Thoracic aorta (tissue), 2 donors: ENCODE measurements around the gene MAN2B2. TPM values are rescaled to one million over a fixed set of nuclear protein-coding genes. Genes with fewer than 3 reads are reported as not detected.

Experiments
- ATAC-seq: fragments of 150-250 bp; one replicate; pipeline ENCODE4 v1.8.0; 2017; ENCODE audit warnings: low read depth; ENCODE audit not compliant: insufficient number of reproducible peaks, low FRiP score
- DNase-seq: peaks from one replicate; pipeline ENCODE4 v3.0.0-alpha.2; 2020; ENCODE audit warnings: low spot score
- H3K27ac ChIP-seq, 2 donors: fragments of 200-600 bp; sonication (generic); 1 replicate in 1 of 2; 2 replicates in 1 of 2; pipeline ENCODE4 v1.5.1; 2016; ENCODE audit warnings: mild to moderate bottlenecking in 2 of 2, moderate library complexity in 2 of 2
- H3K27me3 ChIP-seq: fragments of 200-600 bp; sonication (generic); replicated peaks from 2 replicates; pipeline ENCODE4 v1.6.0; 2016; ENCODE audit warnings: mild to moderate bottlenecking; ENCODE audit not compliant: insufficient read depth
- H3K36me3 ChIP-seq: fragments of 200-600 bp; sonication (generic); one replicate; pipeline ENCODE4 v1.5.1; 2016
- H3K4me1 ChIP-seq, 2 donors: fragments of 200-600 bp; sonication (generic); 1 replicate in 1 of 2; 2 replicates in 1 of 2; pipeline versions ENCODE4 v1.5.1 to v1.6.0; 2016; ENCODE audit warnings: low read depth in 2 of 2, mild to moderate bottlenecking in 1 of 2; ENCODE audit not compliant: control insufficient read depth in 1 of 2
- H3K4me3 ChIP-seq: fragments of 200-600 bp; sonication (generic); 2 replicates; pipeline ENCODE4 v1.5.1; 2016; ENCODE audit warnings: mild to moderate bottlenecking
- H3K9me3 ChIP-seq: fragments of 200-600 bp; sonication (generic); 2 replicates; pipeline ENCODE4 v1.5.1; 2016
- total RNA-seq, 2 donors: library from RNA; depleted of rRNA; stranded (reverse); fragments of >200 nt; gene quantifications; one replicate each; pipeline versions ENCODE4 v1.1.0 to v1.2.3, GENCODE V29; 2016
- TF ChIP-seq, protein P1 (sequence below): fragments of 200-600 bp; sonication (generic); IDR thresholded peaks from one replicate; pipeline ENCODE4 v1.5.1; 2019; ENCODE audit warnings: antibody characterized with exemption

The MAN2B2 gene
- total RNA-seq, 2 donors from 2014 or later: 77.1 to 94.1 TPM

DNA sequence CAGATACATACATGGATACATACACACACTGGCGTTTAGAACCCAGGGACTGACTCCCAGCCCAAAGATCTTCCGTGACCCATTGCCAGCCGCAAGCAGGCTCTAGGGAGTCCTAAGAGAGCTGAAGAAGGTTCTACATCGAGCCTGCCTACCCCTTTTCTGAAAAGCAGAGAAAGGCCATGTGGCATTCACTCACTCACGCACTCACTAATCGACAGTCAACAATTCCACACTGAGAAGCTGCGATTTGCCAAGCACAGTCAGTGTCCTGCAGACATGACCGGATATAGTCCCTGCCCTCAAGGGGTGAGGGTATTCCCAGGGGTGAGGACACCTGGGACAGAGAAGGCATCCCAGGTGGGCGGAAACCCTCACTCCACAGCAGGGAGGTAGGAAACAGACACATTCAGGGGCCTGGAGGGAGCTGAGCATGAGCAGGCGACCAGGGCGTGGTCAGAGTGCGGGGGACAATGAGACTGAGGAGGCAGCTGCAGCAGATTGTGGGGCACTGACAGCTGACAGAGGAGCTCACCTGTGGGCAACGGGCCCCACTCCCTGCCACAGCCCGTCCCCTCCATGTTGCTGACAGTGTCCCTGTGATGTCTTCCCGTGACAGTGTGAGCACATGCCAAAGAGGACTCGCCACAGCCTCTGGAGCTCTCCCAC lies 13.2 kb upstream of the MAN2B2 start:
- no peak for DNase-seq

DNA sequence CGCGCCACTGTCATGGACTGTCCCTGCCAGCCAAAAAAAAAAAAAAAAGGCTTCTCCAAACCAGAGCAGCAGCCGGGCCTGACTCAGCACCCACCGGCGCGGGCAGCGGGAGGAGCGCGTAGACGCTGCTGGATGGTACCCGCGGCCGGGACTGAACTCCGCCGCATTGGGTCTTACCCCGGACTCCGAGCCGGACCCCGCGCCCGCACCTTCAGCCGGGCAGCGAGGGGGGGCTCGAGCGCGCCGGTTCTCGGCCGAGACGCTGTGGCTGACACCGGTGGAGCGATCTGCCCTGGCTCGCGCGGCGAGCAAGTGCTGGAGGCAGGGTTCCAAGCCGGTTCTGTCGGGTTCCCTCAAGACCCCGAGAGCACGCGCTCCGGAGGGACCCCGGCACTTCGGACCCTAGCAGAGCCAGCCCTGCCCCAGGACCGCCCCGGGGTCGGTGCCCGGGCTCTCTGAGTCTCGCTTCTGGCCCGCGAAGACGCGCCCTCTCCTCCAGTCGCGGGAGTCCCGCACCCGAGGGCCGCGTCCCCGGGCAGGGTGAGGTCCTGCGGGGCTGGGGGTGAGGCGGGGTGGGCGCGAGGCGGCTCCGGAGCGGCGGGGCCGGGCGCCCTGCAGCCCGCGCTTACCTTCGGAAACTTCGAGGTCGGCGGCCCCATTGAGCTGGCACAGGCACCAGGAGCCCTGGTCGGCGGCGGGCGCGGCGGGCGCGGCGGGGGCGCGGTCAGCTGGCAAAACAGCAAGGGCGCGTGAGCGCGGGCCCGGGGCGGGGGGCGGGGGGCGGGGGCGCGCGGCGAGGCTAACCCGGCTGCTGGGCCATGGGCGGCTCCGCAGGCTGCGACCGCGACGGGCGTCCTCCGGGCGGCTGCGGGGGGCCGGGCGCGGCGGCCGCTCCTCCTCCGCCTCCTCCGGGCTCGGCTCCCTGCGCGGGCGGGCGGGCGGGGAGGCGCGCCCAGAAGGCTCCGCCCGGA lies 11.8 kb upstream of the MAN2B2 start:
- H3K27me3 ChIP-seq: peaks cover 10% of the 10 kb centered on the region
- no peak for ATAC-seq

More for the DNA sequence above, 13.2 kb upstream of the MAN2B2 start:
- TF ChIP-seq, protein P1, sequence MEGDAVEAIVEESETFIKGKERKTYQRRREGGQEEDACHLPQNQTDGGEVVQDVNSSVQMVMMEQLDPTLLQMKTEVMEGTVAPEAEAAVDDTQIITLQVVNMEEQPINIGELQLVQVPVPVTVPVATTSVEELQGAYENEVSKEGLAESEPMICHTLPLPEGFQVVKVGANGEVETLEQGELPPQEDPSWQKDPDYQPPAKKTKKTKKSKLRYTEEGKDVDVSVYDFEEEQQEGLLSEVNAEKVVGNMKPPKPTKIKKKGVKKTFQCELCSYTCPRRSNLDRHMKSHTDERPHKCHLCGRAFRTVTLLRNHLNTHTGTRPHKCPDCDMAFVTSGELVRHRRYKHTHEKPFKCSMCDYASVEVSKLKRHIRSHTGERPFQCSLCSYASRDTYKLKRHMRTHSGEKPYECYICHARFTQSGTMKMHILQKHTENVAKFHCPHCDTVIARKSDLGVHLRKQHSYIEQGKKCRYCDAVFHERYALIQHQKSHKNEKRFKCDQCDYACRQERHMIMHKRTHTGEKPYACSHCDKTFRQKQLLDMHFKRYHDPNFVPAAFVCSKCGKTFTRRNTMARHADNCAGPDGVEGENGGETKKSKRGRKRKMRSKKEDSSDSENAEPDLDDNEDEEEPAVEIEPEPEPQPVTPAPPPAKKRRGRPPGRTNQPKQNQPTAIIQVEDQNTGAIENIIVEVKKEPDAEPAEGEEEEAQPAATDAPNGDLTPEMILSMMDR: no peak
- no peak overlapping the region for H3K27ac ChIP-seq
- peaks cover 5 to 16% of the 10 kb centered on the region in 2 donors for H3K4me1 ChIP-seq
- H3K9me3 ChIP-seq: no peaks in the 10 kb centered on the region
- no peak for ATAC-seq
- H3K27me3 ChIP-seq: peaks cover 10% of the 10 kb centered on the region
- H3K4me3 ChIP-seq: no peak overlapping the region
- no peaks in the 10 kb centered on the region for H3K36me3 ChIP-seq

DNA sequence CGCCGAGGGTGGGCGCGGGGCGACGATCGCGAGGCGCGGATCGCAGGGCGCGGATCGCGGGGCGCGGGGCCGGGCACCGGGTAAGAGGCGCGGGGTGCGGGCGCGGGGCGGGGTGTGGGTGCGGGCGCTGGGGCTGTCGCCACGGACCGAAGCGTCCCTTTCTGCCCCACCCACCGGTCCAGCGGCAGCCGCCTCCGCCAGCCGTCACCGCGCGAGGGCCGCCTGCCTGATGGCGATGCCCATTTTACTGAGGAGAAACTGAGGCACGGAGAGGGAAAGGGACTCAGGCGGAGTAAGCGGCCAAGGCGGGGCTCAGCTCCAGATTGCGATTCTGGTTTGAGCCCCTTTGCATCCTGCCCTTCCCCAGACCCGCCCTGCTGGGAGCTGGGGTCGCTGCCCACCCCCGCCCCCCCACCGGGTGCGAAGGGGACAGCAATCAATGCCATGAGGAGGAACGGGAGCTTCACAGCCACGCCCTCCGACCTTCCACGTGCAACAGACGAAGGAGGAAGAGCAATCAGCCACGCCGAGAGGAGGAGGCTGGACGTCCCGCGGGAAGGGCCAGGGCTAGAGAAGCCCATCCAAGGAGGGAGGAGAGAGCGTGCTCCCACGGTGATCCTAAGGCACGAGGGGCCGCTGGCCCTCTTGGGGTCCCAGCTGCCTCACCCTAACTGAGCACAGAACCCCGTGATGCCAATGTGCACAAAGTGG lies 10.9 kb upstream of the MAN2B2 start:
- H3K4me3 ChIP-seq: peak overlapping the region; percentile 60
- no peaks in the 10 kb centered on the region for H3K9me3 ChIP-seq
- H3K27me3 ChIP-seq: peaks cover 10% of the 10 kb centered on the region
- no peaks in the 10 kb centered on the region for H3K36me3 ChIP-seq
- DNase-seq (no peak), ATAC-seq (no peak)
- peaks cover 5 to 16% of the 10 kb centered on the region in 2 donors for H3K4me1 ChIP-seq
- TF ChIP-seq, protein P1: no peak
- H3K27ac ChIP-seq: no peak overlapping the region

More for the DNA sequence above, 11.8 kb upstream of the MAN2B2 start:
- Histone ChIP-seq H3K36me3 (no peaks in the 10 kb centered on the region), H3K4me1 (peaks cover 5 to 16% of the 10 kb centered on the region in 2 donors), H3K4me3 (peak overlapping the region; percentile 67), H3K27ac (no peak overlapping the region), H3K9me3 (no peaks in the 10 kb centered on the region)
- TF ChIP-seq, protein P1: no peak
- DNase-seq: no peak

DNA sequence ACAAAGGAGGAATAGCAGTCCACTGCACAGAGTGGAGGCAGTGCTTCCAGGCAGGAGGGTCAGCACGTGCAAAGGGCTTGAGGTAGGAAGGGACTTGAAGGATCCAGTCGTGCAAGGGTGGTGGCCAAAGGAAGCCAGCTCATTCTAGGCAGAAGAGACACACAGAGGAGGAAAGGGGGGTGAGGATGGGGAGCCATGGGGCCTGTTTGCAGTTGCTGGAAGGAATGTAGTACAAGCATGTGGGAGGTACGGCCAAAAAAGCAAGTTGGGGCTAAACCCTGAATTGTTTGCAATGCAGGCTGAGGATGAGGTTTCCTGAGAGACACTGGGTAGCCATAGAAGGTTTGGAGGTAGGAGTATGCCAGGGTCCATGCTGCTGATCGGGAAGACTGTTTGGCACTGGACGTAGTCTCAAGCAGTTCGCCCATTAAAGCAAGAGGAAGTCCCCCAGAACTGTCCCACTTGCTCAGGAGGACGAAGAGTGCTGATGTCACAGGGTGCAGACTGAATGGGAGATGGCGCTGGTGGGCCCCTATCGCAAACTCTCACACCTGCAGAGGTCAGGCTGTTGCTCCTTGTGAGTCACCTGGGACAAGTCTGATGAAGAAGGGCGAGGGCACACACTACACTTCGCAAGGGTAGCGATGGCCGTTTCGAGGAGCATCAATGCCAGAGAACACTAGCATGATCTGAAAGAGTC lies 9.1 kb upstream of the MAN2B2 start:
- no peak for DNase-seq
- Histone ChIP-seq H3K4me3 (no peak overlapping the region), H3K27me3 (peaks cover 10% of the 10 kb centered on the region), H3K27ac (no peak overlapping the region), H3K4me1 (peaks cover 5 to 16% of the 10 kb centered on the region in 2 donors), H3K9me3 (no peaks in the 10 kb centered on the region), H3K36me3 (no peaks in the 10 kb centered on the region)
- TF ChIP-seq, protein P1: no peak
- no peak for ATAC-seq
